Stimulated activated CD4-positive, alpha-beta T cell treated with anti-CD3 and anti-CD28 coated beads, Interleukin-4, amount 100 ng/mL, for 1 hour (primary cell): Measurements from ENCODE around the gene ABHD6.
A peak's percentile ranks its signal among the peaks of the same experiment; 100 is the strongest.
"Not testable (repeated sequence)": the region's sequence is repeated elsewhere in the genome, so short reads cannot be mapped to it uniquely, and the experiment has no call there.

Source experiments
- DNase-seq: peaks from one replicate; pipeline ENCODE4 v3.0.0-alpha.2; 2020

Gene ABHD6

DNA sequence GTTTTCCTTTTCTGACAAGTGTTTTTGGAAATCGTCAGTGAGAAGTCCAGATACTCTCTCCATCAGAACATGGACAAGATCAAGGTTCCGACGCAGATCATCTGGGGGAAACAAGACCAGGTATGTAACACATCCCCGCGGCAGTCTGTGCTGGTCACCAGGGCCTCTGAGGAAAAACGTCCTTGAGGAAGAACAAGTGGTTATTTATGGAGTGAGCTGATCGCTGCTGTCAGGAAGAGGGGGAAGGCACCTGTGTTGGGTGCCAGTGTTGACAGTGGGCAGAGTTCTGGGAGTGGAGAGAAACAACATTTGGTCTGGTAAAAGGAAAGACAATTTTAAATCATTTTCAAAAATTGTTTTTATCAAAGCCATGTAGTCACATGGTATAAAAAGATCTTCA, 47.7 kb downstream of the ABHD6 start:
- no peak for DNase-seq

DNA sequence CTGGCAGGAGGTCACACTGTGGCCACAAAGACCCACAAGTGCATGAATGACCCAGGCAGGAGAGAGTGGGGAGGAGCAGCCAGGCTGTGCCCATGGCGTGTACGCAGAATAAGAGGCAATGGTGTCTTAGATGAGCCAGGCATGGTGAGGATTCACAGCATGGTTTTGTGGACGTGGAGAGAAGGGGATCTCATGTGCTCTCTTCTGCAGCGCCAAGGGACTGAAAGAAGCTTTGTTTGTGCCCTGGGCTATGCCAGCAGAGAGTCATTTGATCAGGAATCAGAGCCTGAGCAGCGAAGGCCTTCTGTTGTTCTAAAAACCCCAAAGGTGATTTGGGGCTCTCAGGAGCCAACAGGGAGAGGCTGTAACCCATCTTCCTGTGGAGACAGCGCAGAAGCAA, 49.8 kb downstream of the ABHD6 start:
- DNase-seq, result no peak

DNA sequence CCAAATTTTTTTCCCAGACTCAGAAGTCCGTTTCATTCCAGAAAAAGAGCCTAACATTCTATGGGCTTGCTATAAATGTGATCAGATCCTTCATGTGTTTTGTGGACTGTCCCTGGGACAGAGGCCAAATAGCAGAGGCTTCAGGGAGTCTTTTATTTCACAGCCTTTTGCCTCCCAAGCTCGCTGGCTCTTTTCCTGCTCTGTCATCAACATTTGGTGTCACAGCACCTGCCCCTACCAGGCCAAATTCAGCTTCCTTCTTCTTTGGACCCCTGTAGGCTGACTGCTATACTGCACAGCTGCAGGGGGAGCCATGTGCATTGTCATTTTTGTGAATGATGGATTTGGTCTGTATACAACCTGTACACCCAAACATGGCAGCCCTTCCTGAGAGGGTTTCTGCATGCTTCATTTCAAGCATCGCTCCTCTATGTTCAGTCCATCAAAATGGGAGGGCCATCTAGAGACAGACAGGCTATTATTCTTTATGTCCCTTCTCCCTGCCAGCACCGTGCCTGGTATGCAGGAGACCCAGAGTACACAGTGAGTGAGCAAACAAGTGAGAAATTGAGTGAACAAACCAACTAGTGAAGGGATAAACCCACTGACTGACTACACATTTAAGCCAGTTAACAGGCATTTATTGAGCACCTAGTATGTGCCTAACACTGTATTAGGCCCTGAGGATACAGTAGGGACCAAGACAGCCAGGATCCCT, 50.6 kb downstream of the ABHD6 start:
- DNase-seq, result no peak

DNA sequence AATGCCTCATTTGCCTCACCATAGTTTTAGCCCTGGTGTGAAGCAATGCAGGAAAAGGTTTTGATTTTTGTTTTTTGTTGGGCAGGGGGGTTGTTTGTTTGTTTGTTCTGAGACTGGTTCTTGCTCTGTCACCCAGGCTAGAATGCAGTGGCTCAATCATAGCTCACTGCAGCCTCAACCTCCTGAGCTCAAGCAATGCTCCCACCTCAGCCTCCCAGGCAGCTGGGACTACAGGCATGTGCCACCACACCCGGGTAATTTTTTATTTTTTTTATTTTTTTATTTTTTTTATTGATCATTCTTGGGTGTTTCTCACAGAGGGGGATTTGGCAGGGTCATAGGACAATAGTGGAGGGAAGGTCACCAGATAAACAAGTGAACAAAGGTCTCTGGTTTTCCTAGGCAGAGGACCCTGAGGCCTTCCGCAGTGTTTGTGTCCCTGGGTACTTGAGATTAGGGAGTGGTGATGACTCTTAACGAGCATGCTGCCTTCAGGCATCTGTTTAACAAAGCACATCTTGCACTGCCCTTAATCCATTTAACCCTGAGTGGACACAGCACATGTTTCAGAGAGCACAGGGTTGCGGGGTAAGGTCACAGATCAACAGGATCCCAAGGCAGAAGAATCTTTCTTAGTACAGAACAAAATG, 51.5 kb downstream of the ABHD6 start:
- DNase-seq, result not testable (repeated sequence)

DNA sequence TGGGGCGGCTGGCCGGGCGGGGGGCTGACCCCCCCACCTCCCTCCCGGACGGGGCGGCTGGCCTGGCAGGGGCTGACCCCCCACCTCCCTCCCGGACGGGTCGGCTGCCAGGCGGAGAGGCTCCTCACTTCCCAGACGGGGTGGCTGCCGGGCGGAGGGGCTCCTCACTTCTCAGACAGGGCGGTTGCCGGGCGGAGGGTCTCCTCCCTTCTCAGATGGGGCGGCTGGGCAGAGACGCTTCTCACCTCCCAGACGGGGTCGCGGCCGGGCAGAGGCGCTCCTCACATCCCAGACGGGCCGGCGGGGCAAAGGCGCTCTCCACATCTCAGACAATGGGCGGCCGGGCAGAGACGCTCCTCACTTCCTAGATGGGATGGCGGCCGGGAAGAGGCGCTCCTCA, 52.9 kb downstream of the ABHD6 start:
- not testable (repeated sequence) for DNase-seq

DNA sequence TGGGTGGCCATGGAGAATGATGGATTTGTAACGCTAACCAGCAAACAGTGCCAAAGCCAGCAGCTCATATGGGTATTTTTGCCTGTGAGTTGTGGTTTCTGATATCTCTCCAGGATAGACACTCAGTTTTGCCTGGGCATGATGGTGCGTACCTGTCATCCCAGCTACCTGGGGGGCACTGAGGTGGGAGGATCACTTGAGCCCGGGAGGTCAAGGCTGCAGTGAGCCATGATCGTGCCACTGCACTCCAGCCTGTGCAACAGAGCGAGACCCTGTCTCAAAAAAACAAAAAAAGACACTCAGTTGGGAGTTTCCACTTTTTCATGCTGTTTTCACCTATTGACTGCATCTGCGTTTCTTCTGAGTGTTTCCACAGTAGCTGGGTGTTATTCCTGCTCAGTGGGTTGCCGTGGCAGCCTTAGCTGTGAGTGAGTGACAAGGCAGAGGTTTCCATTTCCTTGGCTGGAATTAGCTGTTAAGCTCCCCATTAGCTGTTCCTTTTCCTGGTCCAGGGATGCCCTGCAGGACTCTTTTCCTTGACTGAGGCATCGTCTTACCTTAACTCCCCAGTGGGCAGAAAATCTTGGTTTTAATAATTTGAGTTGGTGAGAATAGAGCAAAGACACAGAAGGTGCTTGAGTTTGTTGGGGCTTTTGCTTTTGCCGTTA, 54.2 kb downstream of the ABHD6 start:
- no peak for DNase-seq

DNA sequence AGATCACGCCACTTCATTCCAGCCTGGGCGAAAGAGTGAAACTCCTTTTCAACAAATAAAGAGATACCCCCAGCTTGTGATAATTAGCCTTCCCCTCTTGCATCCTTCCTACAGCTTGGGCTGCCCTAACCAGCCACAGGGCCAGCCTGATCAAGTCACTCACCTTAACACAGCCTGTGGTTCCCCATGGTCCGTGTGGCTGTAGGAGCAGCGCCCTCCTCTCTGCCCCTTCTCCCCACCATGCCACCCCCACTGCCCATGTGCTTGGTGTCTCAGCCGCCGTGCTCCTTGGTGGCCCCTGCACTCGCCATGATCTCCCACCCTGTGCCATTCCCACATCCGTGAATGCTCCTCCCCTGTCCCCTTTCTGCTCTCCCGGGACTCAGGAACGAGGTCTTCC, 55.3 kb downstream of the ABHD6 start:
- no peak for DNase-seq

DNA sequence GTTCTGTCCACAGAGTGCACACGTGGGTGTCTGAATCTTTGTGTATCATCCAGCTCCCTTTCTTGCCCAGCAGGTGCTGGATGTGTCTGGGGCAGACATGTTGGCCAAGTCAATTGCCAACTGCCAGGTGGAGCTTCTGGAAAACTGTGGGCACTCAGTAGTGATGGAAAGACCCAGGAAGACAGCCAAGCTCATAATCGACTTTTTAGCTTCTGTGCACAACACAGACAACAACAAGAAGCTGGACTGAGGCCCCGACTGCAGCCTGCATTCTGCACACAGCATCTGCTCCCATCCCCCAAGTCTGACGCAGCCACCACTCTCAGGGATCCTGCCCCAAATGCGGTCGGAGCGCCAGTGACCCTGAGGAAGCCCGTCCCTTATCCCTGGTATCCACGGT, 55.9 kb downstream of the ABHD6 start:
- no peak for DNase-seq

DNA sequence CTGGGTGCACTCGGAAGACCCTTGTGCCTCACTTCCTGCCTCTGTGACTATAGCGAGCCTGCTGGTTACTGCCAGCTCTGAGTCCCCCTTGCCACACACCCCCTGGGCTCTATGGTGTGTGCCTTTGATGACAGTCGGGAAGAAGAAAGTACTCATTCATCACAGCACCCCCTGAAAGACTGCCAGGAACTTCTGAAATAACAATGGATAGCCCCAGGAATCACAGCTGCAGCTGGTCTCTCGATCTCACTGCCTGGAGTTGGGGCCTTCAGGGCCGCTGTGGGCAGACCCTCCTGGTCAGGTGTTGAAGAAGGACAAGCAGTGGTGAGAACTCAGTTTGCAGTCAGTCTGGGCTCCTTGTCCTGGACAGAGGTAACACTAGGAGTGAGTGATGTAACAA, 58.7 kb downstream of the ABHD6 start:
- DNase-seq, result no peak

DNA sequence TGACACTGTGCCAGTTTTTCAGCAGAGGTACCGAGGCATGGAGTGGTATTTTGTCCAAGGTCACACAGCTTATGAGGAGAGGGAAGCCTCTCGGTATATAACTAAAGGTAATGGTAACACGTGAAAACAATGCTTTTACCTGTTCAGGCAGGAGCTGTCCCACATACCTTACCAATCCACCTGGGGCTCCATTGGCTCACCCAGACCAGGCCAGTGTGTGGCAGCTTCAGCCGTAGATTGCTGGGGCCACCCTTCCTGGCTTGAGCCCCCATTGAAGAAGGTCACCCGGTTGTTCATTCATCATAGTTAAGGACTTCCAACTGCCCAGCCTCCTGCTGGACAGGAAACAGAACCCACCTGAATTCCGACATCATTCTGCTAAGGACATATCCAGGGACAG, 59.3 kb downstream of the ABHD6 start:
- no peak for DNase-seq

DNA sequence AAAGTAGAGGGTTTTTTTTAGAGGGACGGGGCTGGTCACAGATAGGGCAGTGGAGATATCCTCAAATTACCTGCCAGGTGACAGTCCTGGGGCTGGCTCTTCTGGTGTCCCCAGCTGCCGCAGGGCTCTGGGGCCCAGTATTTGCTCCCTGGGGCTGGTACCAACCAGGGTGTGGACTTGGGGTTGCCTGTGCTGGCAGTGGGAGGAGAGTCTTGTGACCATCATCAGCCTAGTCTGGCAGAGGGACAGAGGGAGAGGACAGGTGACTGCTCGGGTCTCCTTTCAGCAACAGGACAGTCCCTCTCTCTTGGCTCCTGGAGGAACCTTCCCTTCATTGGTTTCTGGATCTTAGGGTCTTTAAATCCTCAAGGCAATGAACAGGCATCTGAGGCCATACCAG, 60.6 kb downstream of the ABHD6 start:
- no peak for DNase-seq

DNA sequence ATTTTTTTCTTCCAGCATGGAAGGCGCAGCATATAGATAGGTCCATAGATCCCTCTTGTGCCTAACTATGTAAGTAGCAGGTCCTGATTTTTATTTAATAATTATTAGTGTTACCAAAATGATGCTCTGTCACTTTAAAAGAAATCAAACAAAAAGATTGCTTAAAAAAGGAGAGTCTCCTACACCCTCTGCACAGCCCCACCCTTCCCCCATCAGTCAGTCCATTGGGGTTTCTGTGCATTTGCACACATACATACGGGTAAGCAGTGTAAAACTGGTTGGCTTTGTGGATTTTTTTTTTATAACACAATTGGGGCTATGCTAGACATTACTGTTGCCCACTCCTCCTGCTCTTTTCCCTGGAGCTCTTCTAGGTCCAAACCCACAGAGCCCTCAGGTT, 61.5 kb downstream of the ABHD6 start:
- DNase-seq, result no peak

DNA sequence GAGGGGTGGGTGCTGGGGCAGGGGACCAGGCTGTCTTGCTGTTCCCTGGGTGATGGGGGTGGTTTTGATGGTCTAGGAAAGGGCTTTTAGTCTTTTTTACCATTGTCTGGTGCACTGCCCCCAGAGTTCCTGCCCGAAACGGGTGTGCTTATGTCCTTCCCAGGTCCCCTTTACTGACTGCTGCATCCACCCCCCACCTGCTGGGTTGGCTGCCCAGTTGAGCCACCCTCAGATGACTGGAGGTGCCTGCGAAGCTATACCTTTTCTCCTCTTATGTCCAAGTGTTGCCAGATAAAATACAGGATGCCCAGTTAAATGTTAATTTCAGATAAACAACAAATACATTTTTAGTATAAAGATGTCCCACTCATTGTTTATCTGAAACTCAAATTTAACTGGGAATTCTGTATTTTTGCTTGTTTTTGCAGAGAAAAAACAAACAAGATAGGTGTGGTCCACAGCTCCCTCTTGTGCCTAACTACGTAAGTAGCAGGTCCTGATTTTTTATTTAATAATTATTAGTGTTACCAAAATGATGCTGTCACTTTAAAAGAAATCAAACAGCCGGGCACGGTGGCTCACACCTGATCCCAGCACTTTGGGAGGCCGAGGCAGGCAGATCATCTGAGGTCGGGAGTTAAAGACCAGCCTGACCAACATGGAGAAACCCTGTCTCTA, 62.4 kb downstream of the ABHD6 start:
- DNase-seq, result no peak

DNA sequence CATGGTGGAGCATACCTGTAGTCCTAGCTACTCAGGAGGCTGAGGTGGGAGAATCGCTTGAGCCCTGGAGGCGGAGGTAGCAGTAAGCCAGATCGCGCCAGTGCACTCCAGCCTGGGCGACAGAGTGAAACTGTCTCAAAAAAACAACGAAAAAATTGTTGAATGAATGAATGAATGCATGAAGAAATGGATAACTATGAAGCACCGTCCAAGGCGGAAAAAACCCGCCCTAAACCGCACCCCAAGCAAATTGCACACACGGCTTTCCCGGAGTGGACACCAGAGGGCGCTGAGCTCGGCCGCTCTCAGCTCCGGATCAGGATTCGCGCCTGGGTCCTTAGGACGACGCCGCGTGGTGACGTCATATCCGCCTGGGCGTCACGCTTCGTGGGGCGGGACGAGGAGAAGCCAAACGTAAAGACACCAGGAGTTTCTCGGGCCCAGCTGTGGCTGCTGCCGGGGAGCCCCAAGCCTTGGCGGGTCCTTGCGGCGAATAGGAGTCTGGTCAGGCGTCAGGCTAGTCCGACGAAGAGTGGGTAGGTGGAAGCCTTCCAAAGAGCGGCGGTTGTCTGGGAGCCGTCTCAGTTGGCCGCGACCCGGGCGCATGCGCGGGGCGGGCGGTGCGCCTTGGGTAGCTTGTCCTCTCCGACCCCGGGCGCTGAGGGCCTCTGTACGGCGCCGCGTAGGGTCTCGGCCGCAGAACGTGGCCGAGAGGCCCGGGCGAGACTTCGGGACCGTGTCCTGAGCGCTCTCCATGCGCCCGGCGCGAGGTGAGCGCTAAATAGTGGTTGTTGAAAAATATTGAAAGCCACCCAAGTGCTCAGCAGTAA, 68.5 kb downstream of the ABHD6 start, which contains the start of the genes HTD2 and RPP14:
HTD2 (plus strand) TSS at position 639 of the 830 bp plus-strand sequence. CDS start 11,094 bp downstream, outside the sequence.
RPP14 (plus strand) TSS at position 364 of the 830 bp plus-strand sequence. CDS start 4,085 bp downstream, outside the sequence.
- peak; percentile 99 for DNase-seq

DNA sequence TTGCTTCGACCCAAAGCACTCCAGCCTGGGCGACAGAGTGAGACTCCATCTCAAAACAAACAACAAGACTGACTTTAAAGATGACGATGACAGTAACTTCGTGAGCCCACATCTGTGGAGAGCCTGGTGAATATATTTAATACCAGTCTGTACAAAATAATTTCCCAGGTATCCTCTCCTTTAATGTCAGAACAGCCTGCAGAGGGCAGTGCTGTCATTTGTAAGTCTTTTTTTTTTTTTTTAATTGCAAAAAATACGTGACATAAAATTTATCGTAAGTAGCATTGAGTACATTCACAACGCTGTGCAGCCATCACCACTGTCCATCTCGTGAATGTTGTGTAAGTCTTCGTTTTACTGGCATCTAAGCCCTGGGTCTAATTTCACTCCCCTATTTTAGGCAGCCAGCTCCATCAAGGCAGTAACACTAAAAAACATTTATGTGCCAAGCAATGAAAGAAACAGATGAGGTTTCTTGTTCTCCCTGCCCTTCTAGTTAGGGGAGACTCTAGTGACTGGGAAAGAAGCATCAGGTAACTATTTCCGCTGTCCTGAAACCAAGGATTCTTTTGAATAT, 70.1 kb downstream of the ABHD6 start:
- peak; percentile 37 for DNase-seq

DNA sequence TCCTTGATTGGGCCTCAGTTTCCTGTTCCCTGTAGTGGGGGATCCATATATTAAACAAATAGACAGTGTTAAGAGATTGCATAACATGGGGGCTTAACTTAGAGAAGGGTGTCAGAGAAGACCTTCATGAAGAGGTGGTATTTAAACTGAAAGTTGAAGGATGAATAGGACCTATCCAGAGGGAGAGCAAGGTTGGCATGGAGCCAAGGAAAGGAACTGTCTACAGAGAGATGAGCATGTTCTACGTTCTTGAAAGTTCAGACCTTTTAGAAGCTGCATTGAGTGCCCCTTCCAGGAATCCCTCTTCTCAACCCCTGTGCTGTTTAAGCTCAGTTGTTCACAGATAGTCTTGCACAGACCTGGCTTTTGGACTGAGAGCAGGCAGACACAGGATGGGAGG, 71.1 kb downstream of the ABHD6 start:
- no peak for DNase-seq

DNA sequence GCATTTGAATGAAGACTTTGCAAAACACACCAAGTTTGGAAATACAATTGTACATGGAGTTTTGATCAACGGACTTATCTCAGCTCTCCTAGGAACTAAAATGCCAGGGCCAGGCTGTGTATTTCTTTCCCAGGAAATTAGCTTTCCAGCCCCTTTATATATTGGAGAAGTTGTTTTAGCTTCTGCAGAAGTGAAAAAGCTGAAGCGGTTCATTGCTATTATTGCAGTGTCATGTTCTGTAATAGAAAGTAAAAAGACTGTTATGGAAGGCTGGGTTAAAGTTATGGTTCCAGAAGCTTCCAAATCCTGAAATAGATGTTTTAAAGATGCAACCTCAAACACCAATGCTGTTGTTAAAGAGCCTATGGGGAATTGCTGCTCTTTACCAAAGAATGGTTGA, 80.2 kb downstream of the ABHD6 start:
- no peak for DNase-seq

DNA sequence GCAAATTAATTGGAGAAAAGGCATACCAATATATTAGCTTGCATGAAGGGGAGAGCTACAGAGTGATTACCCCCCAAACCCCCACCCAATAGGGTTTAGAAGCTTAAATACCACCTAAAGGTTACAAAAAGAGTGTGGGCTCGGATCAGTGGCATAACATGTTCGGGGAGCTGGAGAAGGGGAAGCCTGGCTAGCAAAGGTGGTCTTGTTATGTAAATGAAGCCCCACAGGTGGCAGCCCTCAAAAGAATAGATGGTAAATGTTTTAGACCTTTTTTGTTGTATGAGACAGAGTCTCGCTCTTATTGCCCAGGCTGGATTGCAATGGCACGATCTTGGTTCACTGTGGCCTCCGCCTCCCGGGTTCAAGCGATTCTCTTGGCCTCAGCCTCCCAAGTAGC, 84.2 kb downstream of the ABHD6 start:
- DNase-seq, result no peak

DNA sequence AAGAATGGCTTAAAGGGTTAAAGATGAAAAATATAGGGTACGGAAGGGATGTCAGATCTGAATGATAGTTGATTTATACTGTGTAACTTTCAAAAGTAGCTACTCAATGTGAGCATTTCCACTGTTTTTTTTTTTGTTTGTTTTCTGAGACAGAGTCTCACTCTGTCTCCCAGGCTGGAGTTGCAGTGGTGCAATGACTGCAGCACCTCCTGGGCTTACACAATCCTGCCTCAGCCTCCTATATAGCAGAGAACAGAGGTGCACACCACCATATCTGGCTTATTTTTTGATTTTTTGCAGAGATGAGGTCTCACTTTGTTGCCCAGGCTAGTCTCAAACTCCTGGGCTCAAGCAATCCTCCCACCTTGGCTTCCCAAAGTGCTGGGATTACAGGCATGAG, 85.2 kb downstream of the ABHD6 start:
- DNase-seq, result no peak

DNA sequence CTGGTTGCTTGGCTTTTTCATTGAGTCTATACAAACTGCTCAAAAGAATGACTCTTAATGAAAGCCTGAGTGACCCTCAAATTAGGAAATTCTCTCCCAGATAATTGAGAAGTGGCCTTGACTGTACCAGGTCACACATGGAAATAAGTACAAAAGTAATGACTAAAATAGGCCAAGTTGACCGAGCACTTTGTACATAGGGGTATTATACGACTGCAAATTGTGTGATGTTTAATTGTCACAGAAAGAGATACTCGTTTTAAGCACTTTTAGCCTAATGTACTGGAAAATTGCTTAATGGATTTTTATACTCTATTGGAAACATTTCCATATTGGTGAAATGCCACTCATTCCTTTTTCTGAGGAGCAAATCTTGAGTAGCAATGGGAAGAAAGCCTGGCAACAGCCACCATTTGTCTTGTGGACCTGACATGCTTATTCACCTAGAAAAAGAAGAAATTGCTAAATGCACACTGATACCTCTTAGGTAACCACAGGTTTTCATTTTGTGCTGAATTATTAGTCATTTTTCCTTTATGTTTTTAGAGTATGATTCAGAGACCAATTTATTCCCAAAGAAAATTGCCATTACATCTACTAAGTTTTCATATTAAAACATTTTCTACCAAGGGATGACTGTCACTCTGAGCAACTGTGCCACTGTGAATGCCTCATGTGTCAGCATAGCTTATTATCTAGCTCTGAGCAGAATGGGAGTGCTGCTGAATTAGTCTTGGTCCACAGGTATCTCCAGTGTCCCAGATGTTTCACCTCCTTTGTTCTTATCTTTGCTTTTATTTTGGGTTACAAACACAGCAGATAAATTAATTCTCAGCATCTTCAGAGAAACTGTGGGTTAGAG, 86.2 kb downstream of the ABHD6 start:
- no peak for DNase-seq
